Mesothelial cell of epicardium (in vitro differentiated cells): ENCODE data around the gene XRN2. TPM values are rescaled to one million over a fixed set of nuclear protein-coding genes. Genes with fewer than 3 reads are reported as not detected.
"Not testable (repeated sequence)": the region's sequence is repeated elsewhere in the genome, so short reads cannot be mapped to it uniquely, and the experiment has no call there.

Experiments
- DNase-seq, 2 experiments: peaks; one replicate each; pipeline ENCODE4 v3.0.0; 2021; ENCODE audit warnings: low spot score in 2 of 2; ENCODE audit not compliant: unreplicated experiment in 2 of 2
- H3K27ac Mint-ChIP-seq: 2 replicates; pipeline ENCODE4 v1.8.0; 2021; ENCODE audit warnings: mixed read lengths
- H3K27me3 Mint-ChIP-seq: 2 replicates; pipeline ENCODE4 v1.8.0; 2021; ENCODE audit warnings: low read depth, mixed read lengths
- H3K36me3 Mint-ChIP-seq: 2 replicates; pipeline ENCODE4 v1.8.0; 2021; ENCODE audit warnings: mixed read lengths
- H3K4me1 Mint-ChIP-seq: 2 replicates; pipeline ENCODE4 v1.8.0; 2021; ENCODE audit warnings: mixed read lengths
- H3K4me3 Mint-ChIP-seq: 2 replicates; pipeline ENCODE4 v1.8.0; 2021; ENCODE audit warnings: mild to moderate bottlenecking, moderate library complexity, mixed read lengths
- H3K9me3 Mint-ChIP-seq: 2 replicates; pipeline ENCODE4 v1.8.0; 2021; ENCODE audit warnings: mixed read lengths
- CTCF ChIP-seq: fragments of 200-600 bp; sonication (generic); IDR thresholded peaks from one replicate; pipeline ENCODE4 v1.5.0; 2021; ENCODE audit warnings: antibody characterized with exemption; ENCODE audit not compliant: unreplicated experiment
- total RNA-seq: library from RNA; stranded (reverse); gene quantifications from 3 replicates; pipeline ENCODE4 v1.2.1, GENCODE V29; 2021

The XRN2 gene
- total RNA-seq, 1 donor from 2014 or later = 76.7 TPM

- Mint-ChIP-seq H3K27ac (no peak overlapping the region), H3K4me1 (peaks cover 3% of the 10 kb centered on the region), H3K36me3 (peaks cover 30% of the 10 kb centered on the region), H3K4me3 (no peak overlapping the region), H3K27me3 (no peaks in the 10 kb centered on the region), H3K9me3 (no peaks in the 10 kb centered on the region)
- no peak for DNase-seq
- TF ChIP-seq CTCF = no peak
These were observed 58.1 kb downstream of the XRN2 start for GRCh38 chr20:21361266-21361665.

GRCh38 chr20:21364413-21364812 lies 61.3 kb downstream of the XRN2 start:
- DNase-seq = no peak
- H3K27me3 Mint-ChIP-seq = no peaks in the 10 kb centered on the region
- no peaks in the 10 kb centered on the region for H3K9me3 Mint-ChIP-seq
- peaks cover 43% of the 10 kb centered on the region for H3K36me3 Mint-ChIP-seq
- no peak overlapping the region for H3K4me3 Mint-ChIP-seq
- no peaks in the 10 kb centered on the region for H3K4me1 Mint-ChIP-seq
- no peak overlapping the region for H3K27ac Mint-ChIP-seq
- TF ChIP-seq CTCF = no peak

GRCh38 chr20:21365771-21366170 lies 62.6 kb downstream of the XRN2 start:
- H3K27ac Mint-ChIP-seq = no peak overlapping the region
- no peaks in the 10 kb centered on the region for H3K27me3 Mint-ChIP-seq
- no peaks in the 10 kb centered on the region for H3K9me3 Mint-ChIP-seq
- no peak overlapping the region for H3K4me3 Mint-ChIP-seq
- no peak for DNase-seq
- H3K4me1 Mint-ChIP-seq = no peaks in the 10 kb centered on the region
- H3K36me3 Mint-ChIP-seq = peaks cover 41% of the 10 kb centered on the region
- TF ChIP-seq CTCF = no peak

- H3K27ac Mint-ChIP-seq, H3K4me3 Mint-ChIP-seq, DNase-seq, H3K27me3 Mint-ChIP-seq, H3K9me3 Mint-ChIP-seq, H3K4me1 Mint-ChIP-seq: not testable (repeated sequence)
- peaks cover 41% of the 10 kb centered on the region for H3K36me3 Mint-ChIP-seq
These were observed 63.1 kb downstream of the XRN2 start for GRCh38 chr20:21366273-21366672.

- H3K9me3 Mint-ChIP-seq = no peaks in the 10 kb centered on the region
- H3K36me3 Mint-ChIP-seq = peaks cover 32% of the 10 kb centered on the region
- no peak for TF ChIP-seq CTCF
- H3K27me3 Mint-ChIP-seq = no peaks in the 10 kb centered on the region
- H3K27ac Mint-ChIP-seq = no peak overlapping the region
- no peak overlapping the region for H3K4me3 Mint-ChIP-seq
- DNase-seq = no peak
- H3K4me1 Mint-ChIP-seq = no peaks in the 10 kb centered on the region
These were observed 65.7 kb downstream of the XRN2 start for GRCh38 chr20:21368791-21369190.

GRCh38 chr20:21371193-21371592 lies 68.1 kb downstream of the XRN2 start:
- TF ChIP-seq CTCF = no peak
- H3K4me1 Mint-ChIP-seq = no peaks in the 10 kb centered on the region
- DNase-seq = no peak
- H3K9me3 Mint-ChIP-seq = no peaks in the 10 kb centered on the region
- H3K27me3 Mint-ChIP-seq = no peaks in the 10 kb centered on the region
- H3K27ac Mint-ChIP-seq = no peak overlapping the region
- H3K36me3 Mint-ChIP-seq = peaks cover 30% of the 10 kb centered on the region
- no peak overlapping the region for H3K4me3 Mint-ChIP-seq
